NK-92 (cell line): ENCODE results near the gene ELFN1.

Experiments used
- DNase-seq: peaks from one replicate; lab custom pipeline; 2025; ENCODE audit not compliant: unreplicated experiment; lab: John Stamatoyannopoulos, UW

ELFN1 gene

GRCh38 chr7:1723254-1723653 lies 53.2 kb downstream of the ELFN1 start:
- DNase-seq: no peak

GRCh38 chr7:1724118-1724910 lies 54.2 kb downstream of the ELFN1 start:
- DNase-seq: no peak

GRCh38 chr7:1725199-1725690 lies 55.2 kb downstream of the ELFN1 start:
- DNase-seq: no peak

- no peak for DNase-seq
These were observed 55.9 kb downstream of the ELFN1 start for GRCh38 chr7:1725766-1726630.

- no peak for DNase-seq
These were observed 57.0 kb downstream of the ELFN1 start for GRCh38 chr7:1727079-1727478.

- no peak for DNase-seq
These were observed 57.9 kb downstream of the ELFN1 start for GRCh38 chr7:1727812-1728570.

- DNase-seq: no peak
These were observed 59.1 kb downstream of the ELFN1 start for GRCh38 chr7:1729183-1729582.

- no peak for DNase-seq
These were observed 59.7 kb downstream of the ELFN1 start for GRCh38 chr7:1729773-1730172.

GRCh38 chr7:1732072-1732471 lies 62.0 kb downstream of the ELFN1 start:
- DNase-seq: no peak

GRCh38 chr7:1732645-1733044 lies 62.6 kb downstream of the ELFN1 start:
- DNase-seq: no peak

- DNase-seq: no peak
These were observed 63.3 kb downstream of the ELFN1 start for GRCh38 chr7:1733206-1733907.

- no peak for DNase-seq
These were observed 64.0 kb downstream of the ELFN1 start for GRCh38 chr7:1733908-1734730.

- DNase-seq: no peak
These were observed 65.2 kb downstream of the ELFN1 start for GRCh38 chr7:1735262-1735661.

GRCh38 chr7:1735806-1736483 lies 65.9 kb downstream of the ELFN1 start:
- no peak for DNase-seq

- DNase-seq: no peak
These were observed 66.4 kb downstream of the ELFN1 start for GRCh38 chr7:1736484-1736817.

- no peak for DNase-seq
These were observed 66.8 kb downstream of the ELFN1 start for GRCh38 chr7:1736830-1737229.

- DNase-seq: no peak
These were observed 67.4 kb downstream of the ELFN1 start for GRCh38 chr7:1737523-1737922.

GRCh38 chr7:1737956-1738355 lies 67.9 kb downstream of the ELFN1 start:
- no peak for DNase-seq

GRCh38 chr7:1738511-1738910 lies 68.4 kb downstream of the ELFN1 start:
- no peak for DNase-seq
